Osteoblast (primary cell): ENCODE results near the gene COPS4. TPM values are rescaled to one million over a fixed set of nuclear protein-coding genes. Genes with fewer than 3 reads are reported as not detected.

Source experiments
- DNase-seq: peaks from one replicate; pipeline ENCODE4 v3.0.0; 2011; ENCODE audit warnings: low spot score, mixed read lengths; ENCODE audit not compliant: insufficient read length; ENCODE audit errors: missing footprints
- H2AFZ ChIP-seq: 2 replicates; pipeline ENCODE4 v1.6.0; 2011; ENCODE audit warnings: mild to moderate bottlenecking, low read length
- H3K27ac ChIP-seq: 2 replicates; pipeline ENCODE4 v1.5.1; 2011; ENCODE audit warnings: mild to moderate bottlenecking, low read depth, low read length, moderate library complexity
- H3K27me3 ChIP-seq: 2 replicates; pipeline ENCODE4 v1.6.0; 2012; ENCODE audit warnings: mild to moderate bottlenecking, control low read depth, inconsistent platforms, low read length, moderate library complexity; ENCODE audit not compliant: insufficient read depth
- H3K36me3 ChIP-seq: 2 replicates; pipeline ENCODE4 v1.5.1; 2011; ENCODE audit warnings: mild to moderate bottlenecking, low read length, control low read depth, moderate library complexity; ENCODE audit not compliant: insufficient read depth
- H3K4me1 ChIP-seq: 2 replicates; pipeline ENCODE4 v1.5.1; 2011; ENCODE audit warnings: mild to moderate bottlenecking, low read length, control low read depth, moderate library complexity; ENCODE audit not compliant: insufficient read depth
- H3K4me2 ChIP-seq: 2 replicates; pipeline ENCODE4 v1.6.0; 2011; ENCODE audit warnings: mild to moderate bottlenecking, low read length; ENCODE audit not compliant: insufficient read depth
- H3K4me3 ChIP-seq: fragments of 200-600 bp; sonication (generic); 3 replicates; pipeline ENCODE4 v1.5.1; 2012; ENCODE audit warnings: mild to moderate bottlenecking, low read length, inconsistent platforms; ENCODE audit not compliant: insufficient read depth
- H3K79me2 ChIP-seq: 2 replicates; pipeline ENCODE4 v1.6.0; 2012; ENCODE audit warnings: mild to moderate bottlenecking, low read length, control low read depth, inconsistent platforms; ENCODE audit not compliant: insufficient read depth
- H3K9me3 ChIP-seq: 2 replicates; pipeline ENCODE4 v1.5.1; 2011; ENCODE audit warnings: low read depth, low read length, control low read depth
- H4K20me1 ChIP-seq: 2 replicates; pipeline ENCODE4 v1.6.0; 2012; ENCODE audit warnings: mild to moderate bottlenecking, low read length, control low read depth; ENCODE audit not compliant: insufficient read depth
- total RNA-seq: library from RNA; depleted of rRNA; stranded (reverse); fragments of >200 nt; gene quantifications from 2 replicates; pipeline ENCODE4 v1.2.3, GENCODE V29; 2012
- TF ChIP-seq, protein P1 (sequence below): IDR thresholded peaks from 2 replicates; pipeline ENCODE4 v1.5.1; 2011; ENCODE audit warnings: mild to moderate bottlenecking, low read depth, low read length, moderate library complexity; ENCODE audit errors: extremely low read depth

The COPS4 gene
- total RNA-seq, 1 donor = 79.3 TPM

DNA sequence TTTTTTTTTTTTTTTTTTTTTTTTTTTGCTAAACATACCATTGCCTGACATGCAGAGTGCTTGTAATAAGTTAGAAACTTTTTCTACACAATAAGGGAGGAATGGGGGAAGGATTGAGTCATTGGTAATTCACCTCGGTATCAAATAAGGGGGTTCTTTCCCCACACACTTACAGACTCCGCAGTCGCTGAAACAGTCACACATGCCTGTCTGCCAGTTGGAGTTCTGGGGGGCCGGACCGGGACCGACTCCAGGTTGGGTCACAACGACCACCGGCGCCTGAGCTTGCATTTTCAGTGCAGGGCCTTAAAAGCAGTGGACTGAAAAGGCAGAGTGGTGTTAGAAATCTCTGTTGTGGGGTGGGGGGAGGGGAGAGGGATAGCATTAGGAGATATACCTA, 72.6 kb downstream of the COPS4 start:
- H3K4me3 ChIP-seq = no peak overlapping the region
- H3K4me1 ChIP-seq = peaks cover 6% of the 10 kb centered on the region
- no peaks in the 10 kb centered on the region for H3K9me3 ChIP-seq
- no peaks in the 10 kb centered on the region for H3K36me3 ChIP-seq
- H3K27ac ChIP-seq = no peak overlapping the region
- H3K27me3 ChIP-seq = peaks cover 3% of the 10 kb centered on the region
- no peaks in the 10 kb centered on the region for H4K20me1 ChIP-seq
- TF ChIP-seq, protein P1, sequence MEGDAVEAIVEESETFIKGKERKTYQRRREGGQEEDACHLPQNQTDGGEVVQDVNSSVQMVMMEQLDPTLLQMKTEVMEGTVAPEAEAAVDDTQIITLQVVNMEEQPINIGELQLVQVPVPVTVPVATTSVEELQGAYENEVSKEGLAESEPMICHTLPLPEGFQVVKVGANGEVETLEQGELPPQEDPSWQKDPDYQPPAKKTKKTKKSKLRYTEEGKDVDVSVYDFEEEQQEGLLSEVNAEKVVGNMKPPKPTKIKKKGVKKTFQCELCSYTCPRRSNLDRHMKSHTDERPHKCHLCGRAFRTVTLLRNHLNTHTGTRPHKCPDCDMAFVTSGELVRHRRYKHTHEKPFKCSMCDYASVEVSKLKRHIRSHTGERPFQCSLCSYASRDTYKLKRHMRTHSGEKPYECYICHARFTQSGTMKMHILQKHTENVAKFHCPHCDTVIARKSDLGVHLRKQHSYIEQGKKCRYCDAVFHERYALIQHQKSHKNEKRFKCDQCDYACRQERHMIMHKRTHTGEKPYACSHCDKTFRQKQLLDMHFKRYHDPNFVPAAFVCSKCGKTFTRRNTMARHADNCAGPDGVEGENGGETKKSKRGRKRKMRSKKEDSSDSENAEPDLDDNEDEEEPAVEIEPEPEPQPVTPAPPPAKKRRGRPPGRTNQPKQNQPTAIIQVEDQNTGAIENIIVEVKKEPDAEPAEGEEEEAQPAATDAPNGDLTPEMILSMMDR = no peak
- no peak overlapping the region for H3K4me2 ChIP-seq
- no peak for DNase-seq
- H2AFZ ChIP-seq = no peak overlapping the region
- no peaks in the 10 kb centered on the region for H3K79me2 ChIP-seq

DNA sequence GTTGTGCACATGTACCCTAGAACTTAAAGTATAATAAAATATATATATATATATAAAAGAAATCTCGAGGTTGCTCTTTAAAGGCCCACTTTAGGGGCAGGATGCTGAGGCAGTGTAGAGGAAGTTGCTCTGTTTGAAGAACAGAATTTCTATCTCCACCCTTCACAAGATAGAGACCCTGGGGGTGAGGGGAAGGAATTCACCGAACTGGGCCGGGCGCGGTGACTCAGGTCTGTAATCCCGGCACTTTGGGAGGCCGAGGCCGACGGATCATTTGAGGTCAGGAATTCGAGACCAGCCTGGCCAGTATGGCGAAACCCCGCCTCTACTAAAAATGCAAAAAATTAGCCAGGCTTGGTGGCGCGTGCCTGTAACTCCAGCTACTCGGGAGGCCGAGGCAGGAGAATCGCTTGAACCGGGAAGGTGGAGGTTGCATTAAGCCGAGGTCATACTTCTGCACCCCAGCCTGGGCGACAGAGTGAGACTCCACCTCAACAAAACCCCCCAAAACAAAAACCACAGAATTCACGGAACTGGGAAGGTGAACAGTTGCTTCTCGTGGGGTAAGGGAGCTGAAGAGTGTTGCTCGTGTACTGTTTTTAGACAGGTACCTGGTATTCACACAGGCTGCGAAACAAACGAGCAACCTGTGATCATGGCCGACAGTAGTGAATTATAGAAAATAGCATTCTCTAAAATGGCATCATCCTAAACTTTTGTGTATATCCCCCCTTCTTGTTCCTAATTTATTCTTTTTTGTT, 73.3 kb downstream of the COPS4 start:
- H3K4me1 ChIP-seq = peaks cover 6% of the 10 kb centered on the region
- no peaks in the 10 kb centered on the region for H3K36me3 ChIP-seq
- H3K27me3 ChIP-seq = peaks cover 3% of the 10 kb centered on the region
- no peak overlapping the region for H3K27ac ChIP-seq
- H3K79me2 ChIP-seq = no peaks in the 10 kb centered on the region
- no peaks in the 10 kb centered on the region for H3K9me3 ChIP-seq
- H3K4me2 ChIP-seq = no peak overlapping the region
- DNase-seq = no peak
- no peak overlapping the region for H3K4me3 ChIP-seq
- TF ChIP-seq, protein P1 = no peak
- no peak overlapping the region for H2AFZ ChIP-seq
- no peaks in the 10 kb centered on the region for H4K20me1 ChIP-seq

DNA sequence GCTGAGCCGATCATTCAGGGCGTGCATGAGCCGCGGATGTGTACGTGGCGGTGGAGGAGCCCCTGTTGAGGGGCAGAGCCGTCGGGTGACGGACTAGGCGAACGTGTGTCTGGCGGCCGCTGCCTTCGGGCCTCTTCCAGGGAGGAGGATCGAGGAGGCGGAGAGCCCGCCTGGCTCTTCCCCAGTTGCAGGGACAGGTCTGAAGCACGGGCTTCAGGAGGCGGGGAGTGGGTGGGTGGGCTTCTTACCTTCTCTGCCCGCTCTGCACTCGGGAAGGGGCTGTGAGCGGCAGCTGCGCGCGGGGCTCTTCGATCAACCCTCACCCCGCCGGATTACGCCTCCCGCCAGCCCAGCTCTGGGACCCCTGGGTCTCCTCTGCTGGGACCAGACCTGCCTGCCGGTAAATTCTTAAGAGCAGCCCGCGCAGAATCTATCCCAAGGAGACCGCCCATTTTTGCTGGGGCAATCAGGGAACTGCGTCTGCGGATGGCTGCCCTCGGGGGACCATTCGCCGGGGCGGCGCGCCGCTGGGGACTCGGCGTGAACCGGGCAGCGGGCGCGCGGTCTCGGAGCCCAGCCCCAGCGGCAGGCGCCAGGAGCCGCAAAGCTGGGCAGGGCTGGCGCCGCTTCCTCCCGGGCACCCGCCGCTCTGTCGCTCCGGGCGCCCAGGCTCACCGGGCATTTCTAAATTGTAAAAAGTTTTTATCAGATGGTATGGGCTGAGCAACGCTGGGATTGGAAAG, 74.7 kb downstream of the COPS4 start:
- Histone ChIP-seq H3K79me2 (no peaks in the 10 kb centered on the region), H3K36me3 (no peaks in the 10 kb centered on the region), H3K4me1 (peaks cover 7% of the 10 kb centered on the region), H3K9me3 (no peaks in the 10 kb centered on the region), H3K27ac (no peak overlapping the region), H2AFZ (peak overlapping the region; percentile 97), H3K27me3 (peaks cover 3% of the 10 kb centered on the region), H3K4me3 (peak overlapping the region; percentile 79), H3K4me2 (peak overlapping the region; percentile 100), H4K20me1 (no peaks in the 10 kb centered on the region)
- TF ChIP-seq, protein P1 = no peak
- peak; percentile 89 for DNase-seq
